ENCODE data around the gene CHRNA3.

DNA sequence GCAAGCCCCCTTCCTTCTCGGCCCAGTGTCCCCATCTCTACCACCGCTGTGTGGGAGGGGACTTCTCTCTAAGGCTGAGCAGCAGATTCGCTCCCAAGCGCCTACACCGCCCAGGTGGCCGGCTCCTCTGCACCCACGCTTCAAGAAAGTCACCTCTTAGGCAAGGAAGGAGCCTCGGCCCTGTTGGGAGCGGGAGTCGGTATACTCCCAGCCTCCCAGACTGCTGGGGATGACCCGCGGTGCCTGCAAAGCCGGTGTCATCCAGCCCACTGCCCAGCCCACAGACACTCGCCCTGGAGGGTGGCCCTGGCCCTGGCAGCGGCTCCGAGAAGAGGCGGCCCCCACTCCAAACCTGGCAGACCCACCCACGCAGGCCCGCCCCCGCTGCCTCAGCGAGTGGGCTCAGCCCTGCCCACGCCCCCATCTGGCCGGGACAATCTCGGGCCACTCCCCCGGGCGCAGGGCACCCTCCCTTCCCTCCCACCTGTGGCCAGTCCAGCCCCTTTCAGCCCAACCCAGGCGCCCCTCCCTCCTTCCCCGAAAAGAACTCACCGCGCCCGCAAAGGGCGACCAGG lies 19.8 kb upstream of the CHRNA3 start:
- TF ChIP-seq, protein P1, sequence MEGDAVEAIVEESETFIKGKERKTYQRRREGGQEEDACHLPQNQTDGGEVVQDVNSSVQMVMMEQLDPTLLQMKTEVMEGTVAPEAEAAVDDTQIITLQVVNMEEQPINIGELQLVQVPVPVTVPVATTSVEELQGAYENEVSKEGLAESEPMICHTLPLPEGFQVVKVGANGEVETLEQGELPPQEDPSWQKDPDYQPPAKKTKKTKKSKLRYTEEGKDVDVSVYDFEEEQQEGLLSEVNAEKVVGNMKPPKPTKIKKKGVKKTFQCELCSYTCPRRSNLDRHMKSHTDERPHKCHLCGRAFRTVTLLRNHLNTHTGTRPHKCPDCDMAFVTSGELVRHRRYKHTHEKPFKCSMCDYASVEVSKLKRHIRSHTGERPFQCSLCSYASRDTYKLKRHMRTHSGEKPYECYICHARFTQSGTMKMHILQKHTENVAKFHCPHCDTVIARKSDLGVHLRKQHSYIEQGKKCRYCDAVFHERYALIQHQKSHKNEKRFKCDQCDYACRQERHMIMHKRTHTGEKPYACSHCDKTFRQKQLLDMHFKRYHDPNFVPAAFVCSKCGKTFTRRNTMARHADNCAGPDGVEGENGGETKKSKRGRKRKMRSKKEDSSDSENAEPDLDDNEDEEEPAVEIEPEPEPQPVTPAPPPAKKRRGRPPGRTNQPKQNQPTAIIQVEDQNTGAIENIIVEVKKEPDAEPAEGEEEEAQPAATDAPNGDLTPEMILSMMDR (IDR thresholded peaks at IDR 0.05) = no peak
- TF ChIP-seq POLR2AphosphoS5 (IDR thresholded peaks at IDR 0.05) = no peak
